HG03575 (cell line): ENCODE results near the gene RAMP3.
"Not testable (repeated sequence)": the region's sequence is repeated elsewhere in the genome, so short reads cannot be mapped to it uniquely, and the experiment has no call there.

Source experiments
- ATAC-seq: cut with Tn5 transposase; IDR thresholded peaks from one replicate; pipeline ENCODE4 v1.9.1; 2021; ENCODE audit not compliant: unreplicated experiment, insufficient number of reproducible peaks, low FRiP score; ENCODE audit errors: extremely low read depth

Gene RAMP3

GRCh38 chr7:45153233-45153632 lies 4.4 kb upstream of the RAMP3 start:
- ATAC-seq, result no peak

- ATAC-seq, result not testable (repeated sequence)
Measured at GRCh38 chr7:45153861-45154260, 3.7 kb upstream of the RAMP3 start.

GRCh38 chr7:45155357-45155900 lies 2.2 kb upstream of the RAMP3 start:
- ATAC-seq, result no peak

- ATAC-seq, result no peak
Measured at GRCh38 chr7:45155941-45156340, 1.6 kb upstream of the RAMP3 start.

- no peak for ATAC-seq
Measured at GRCh38 chr7:45156516-45157272, 897 bp upstream of the RAMP3 start.

- ATAC-seq, result no peak
Measured at GRCh38 chr7:45157286-45157652, 322 bp upstream of the RAMP3 start.

GRCh38 chr7:45158471-45158870 lies 880 bp downstream of the RAMP3 start:
- ATAC-seq, result no peak

- no peak for ATAC-seq
Measured at GRCh38 chr7:45159296-45159695, 1.7 kb downstream of the RAMP3 start.

- ATAC-seq, result no peak
Measured at GRCh38 chr7:45160417-45160881, 2.9 kb downstream of the RAMP3 start.

GRCh38 chr7:45161138-45161537 lies 3.5 kb downstream of the RAMP3 start:
- no peak for ATAC-seq

- ATAC-seq, result no peak
Measured at GRCh38 chr7:45161842-45162241, 4.3 kb downstream of the RAMP3 start.

- no peak for ATAC-seq
Measured at GRCh38 chr7:45162311-45162845, 4.8 kb downstream of the RAMP3 start.

- ATAC-seq, result no peak
Measured at GRCh38 chr7:45162943-45163691, 5.5 kb downstream of the RAMP3 start.

GRCh38 chr7:45163692-45164052 lies 6.1 kb downstream of the RAMP3 start:
- ATAC-seq, result no peak

GRCh38 chr7:45164271-45164670 lies 6.7 kb downstream of the RAMP3 start:
- ATAC-seq, result not testable (repeated sequence)

GRCh38 chr7:45165857-45166256 lies 8.3 kb downstream of the RAMP3 start:
- no peak for ATAC-seq

- no peak for ATAC-seq
Measured at GRCh38 chr7:45171946-45172345, 14.4 kb downstream of the RAMP3 start.

- no peak for ATAC-seq
Measured at GRCh38 chr7:45173596-45174327, 16.2 kb downstream of the RAMP3 start.

GRCh38 chr7:45174328-45174610 lies 16.7 kb downstream of the RAMP3 start:
- no peak for ATAC-seq
